GM19395 (cell line): ENCODE data around the gene TP53.

ENCODE experiments used
- ATAC-seq: cut with Tn5 transposase; IDR thresholded peaks from one replicate; pipeline ENCODE4 v1.9.1; 2021; ENCODE audit warnings: mild to moderate bottlenecking, moderate library complexity; ENCODE audit not compliant: unreplicated experiment

The TP53 gene

GRCh38 chr17:7707446-7707845 is 20.2 kb upstream of the TP53 start:
- no peak for ATAC-seq

- no peak for ATAC-seq
Measured at GRCh38 chr17:7706631-7707354, 19.5 kb upstream of the TP53 start.

- ATAC-seq, result no peak
Measured at GRCh38 chr17:7705269-7706255, 18.3 kb upstream of the TP53 start.

- ATAC-seq, result no peak
Measured at GRCh38 chr17:7704601-7705268, 17.4 kb upstream of the TP53 start, which contains the start of gene EFNB3. Gene EFNB3 (plus strand): TSS chr17:7705202. CDS start chr17:7705599, 397 bp downstream.

- no peak for ATAC-seq
Measured at GRCh38 chr17:7703584-7704479, 16.5 kb upstream of the TP53 start.

GRCh38 chr17:7702776-7703175 is 15.5 kb upstream of the TP53 start:
- no peak for ATAC-seq

- no peak for ATAC-seq
Measured at GRCh38 chr17:7701681-7702080, 14.4 kb upstream of the TP53 start.

- ATAC-seq, result no peak
Measured at GRCh38 chr17:7700510-7700909, 13.2 kb upstream of the TP53 start.

GRCh38 chr17:7697828-7698588 is 10.7 kb upstream of the TP53 start:
- ATAC-seq, result no peak

GRCh38 chr17:7695586-7695985 is 8.3 kb upstream of the TP53 start:
- no peak for ATAC-seq

GRCh38 chr17:7688808-7689316 is 1.6 kb upstream of the TP53 start:
- ATAC-seq, result no peak

- peak; percentile 70 for ATAC-seq
Measured at GRCh38 chr17:7687908-7688807, 868 bp upstream of the TP53 start, which contains the start of gene WRAP53. Gene WRAP53 (plus strand): TSS chr17:7688477. CDS start chr17:7688649, 172 bp downstream.

- peak; percentile 56 for ATAC-seq
Measured at GRCh38 chr17:7686222-7687071, 843 bp downstream of the TP53 start.

- ATAC-seq, result peak; percentile 50
Measured at GRCh38 chr17:7685533-7686221, 1.6 kb downstream of the TP53 start.

- no peak for ATAC-seq
Measured at GRCh38 chr17:7684851-7685532, 2.3 kb downstream of the TP53 start.
